MM.1S (cell line): ENCODE data around the gene KIAA1549.

Source experiments
- DNase-seq: peaks from one replicate; pipeline ENCODE4 v3.0.0-alpha.2; 2015
- H2AFZ ChIP-seq: fragments of 300-600 bp; sonication (generic); 2 replicates; pipeline ENCODE4 v1.6.0; 2016; ENCODE audit warnings: antibody characterized with exemption, low read length
- H3F3A ChIP-seq: fragments of 300-600 bp; sonication (generic); 2 replicates; pipeline ENCODE4 v1.6.1; 2016; ENCODE audit warnings: mild to moderate bottlenecking, antibody characterized with exemption, low read length, moderate library complexity, mixed read lengths; ENCODE audit not compliant: insufficient read depth
- H3K27ac ChIP-seq: fragments of 300-600 bp; sonication (generic); 2 replicates; pipeline ENCODE4 v1.5.1; 2016; ENCODE audit warnings: mild to moderate bottlenecking, low read length
- H3K27me3 ChIP-seq: fragments of 300-600 bp; sonication (generic); replicated peaks from 2 replicates; pipeline ENCODE4 v1.6.0; 2016; ENCODE audit warnings: low read length; ENCODE audit not compliant: insufficient read depth
- H3K36me3 ChIP-seq: fragments of 300-600 bp; sonication (generic); replicated peaks from 2 replicates; pipeline ENCODE4 v1.6.1; 2016; ENCODE audit warnings: mild to moderate bottlenecking, low read length, mixed read lengths; ENCODE audit not compliant: insufficient read depth
- H3K4me1 ChIP-seq: fragments of 300-600 bp; sonication (generic); 2 replicates; pipeline ENCODE4 v1.6.1; 2016; ENCODE audit warnings: low read length, mixed read lengths
- H3K4me2 ChIP-seq: fragments of 300-600 bp; sonication (generic); 2 replicates; pipeline ENCODE4 v1.6.0; 2016; ENCODE audit warnings: low read depth, low read length
- H3K4me3 ChIP-seq: fragments of 300-600 bp; sonication (generic); 2 replicates; pipeline ENCODE4 v1.5.1; 2016; ENCODE audit warnings: low read length, mixed read lengths
- H3K79me2 ChIP-seq: fragments of 300-600 bp; sonication (generic); 2 replicates; pipeline ENCODE4 v1.6.1; 2016; ENCODE audit warnings: mixed run types, low read length, mixed read lengths
- H3K9ac ChIP-seq: fragments of 300-600 bp; sonication (generic); 2 replicates; pipeline ENCODE4 v1.6.1; 2016; ENCODE audit warnings: low read length, mixed read lengths
- H3K9me2 ChIP-seq: fragments of 300-600 bp; sonication (generic); replicated peaks from 2 replicates; pipeline ENCODE4 v1.6.1; 2016; ENCODE audit warnings: mild to moderate bottlenecking, low read length, mixed read lengths; ENCODE audit not compliant: insufficient read depth
- H3K9me3 ChIP-seq: fragments of 300-600 bp; sonication (generic); replicated peaks from 2 replicates; pipeline ENCODE4 v1.6.1; 2016; ENCODE audit warnings: mild to moderate bottlenecking, low read length, mixed read lengths; ENCODE audit not compliant: insufficient read depth
- H4K20me1 ChIP-seq: fragments of 300-600 bp; sonication (generic); 2 replicates; pipeline ENCODE4 v1.6.1; 2016; ENCODE audit warnings: mild to moderate bottlenecking, low read length, moderate library complexity, mixed read lengths; ENCODE audit not compliant: insufficient read depth
- CTCF ChIP-seq: fragments of 300-600 bp; sonication (generic); IDR thresholded peaks from 2 replicates; pipeline ENCODE4 v1.5.1; 2016; ENCODE audit warnings: antibody characterized with exemption, low read length, mixed read lengths
- EZH2 ChIP-seq: fragments of 300-600 bp; sonication (generic); optimal IDR thresholded peaks from 2 replicates; pipeline ENCODE3; 2017; ENCODE audit warnings: low read depth, mild to moderate bottlenecking, antibody characterized with exemption, low read length, mixed read lengths
- EZH2phosphoT487 ChIP-seq: fragments of 300-600 bp; sonication (generic); IDR thresholded peaks from 2 replicates; pipeline ENCODE4 v1.6.1; 2018; ENCODE audit warnings: antibody characterized with exemption, low read length

KIAA1549 gene

GRCh38 chr7:138785587-138786437, 195.4 kb downstream of the KIAA1549 start:
- H2AFZ ChIP-seq: no peak overlapping the region
- H3K4me3 ChIP-seq: no peak overlapping the region
- H3K27me3 ChIP-seq: no peaks in the 10 kb centered on the region
- H3F3A ChIP-seq: no peaks in the 10 kb centered on the region
- DNase-seq: no peak
- no peaks in the 10 kb centered on the region for H3K4me1 ChIP-seq
- H3K9me3 ChIP-seq: no peaks in the 10 kb centered on the region
- no peaks in the 10 kb centered on the region for H4K20me1 ChIP-seq
- H3K9me2 ChIP-seq: no peaks in the 10 kb centered on the region
- no peak overlapping the region for H3K9ac ChIP-seq
- H3K4me2 ChIP-seq: no peak overlapping the region
- no peak for TF ChIP-seq EZH2
- no peak for TF ChIP-seq CTCF
- no peak for TF ChIP-seq EZH2phosphoT487
- H3K27ac ChIP-seq: no peak overlapping the region
- no peaks in the 10 kb centered on the region for H3K79me2 ChIP-seq
- no peaks in the 10 kb centered on the region for H3K36me3 ChIP-seq

GRCh38 chr7:138784692-138785091, 196.5 kb downstream of the KIAA1549 start:
- TF ChIP-seq EZH2: no peak
- no peak for TF ChIP-seq CTCF
- no peak for TF ChIP-seq EZH2phosphoT487
- DNase-seq: no peak
- Histone ChIP-seq H3K27me3 (no peaks in the 10 kb centered on the region), H3K4me1 (no peaks in the 10 kb centered on the region), H3K9me3 (no peaks in the 10 kb centered on the region), H3K9ac (no peak overlapping the region), H2AFZ (no peak overlapping the region), H3K4me2 (no peak overlapping the region), H3K4me3 (no peak overlapping the region), H3K79me2 (no peaks in the 10 kb centered on the region), H3K9me2 (no peaks in the 10 kb centered on the region), H4K20me1 (no peaks in the 10 kb centered on the region), H3K27ac (no peak overlapping the region), H3F3A (no peaks in the 10 kb centered on the region), H3K36me3 (no peaks in the 10 kb centered on the region)
